RWPE2 (cell line): ENCODE results near the gene MRPS33.

Experiments
- ATAC-seq: fragments of 200-7000 bp; cut with Tn5 transposase; 3 replicates; pipeline ENCODE4 v1.9.1; 2021; ENCODE audit warnings: low read depth
- DNase-seq: peaks from one replicate; pipeline ENCODE4 v3.0.0-alpha.2; 2020; ENCODE audit warnings: low spot score
- H3K27ac ChIP-seq: fragments of 450-650 bp; 2 replicates; pipeline ENCODE4 v1.5.1; 2017; ENCODE audit warnings: mild to moderate bottlenecking; ENCODE audit not compliant: poor library complexity, severe bottlenecking
- H3K27me3 ChIP-seq: fragments of 250-450 bp; sonication (Bioruptor Pico); 2 replicates; pipeline ENCODE4 v1.5.1; 2021; ENCODE audit warnings: mild to moderate bottlenecking, moderate library complexity; ENCODE audit not compliant: insufficient read depth, poor library complexity, severe bottlenecking
- H3K36me3 ChIP-seq: fragments of 250-450 bp; sonication (Bioruptor Pico); 2 replicates; pipeline ENCODE4 v1.5.1; 2020; ENCODE audit warnings: low read depth, mild to moderate bottlenecking, moderate library complexity
- H3K4me1 ChIP-seq: fragments of 250-450 bp; sonication (Bioruptor Pico); 2 replicates; pipeline ENCODE4 v1.5.1; 2021; ENCODE audit warnings: mild to moderate bottlenecking, moderate library complexity; ENCODE audit not compliant: insufficient read depth, poor library complexity, severe bottlenecking
- H3K4me3 ChIP-seq: fragments of 250-450 bp; sonication (Bioruptor Pico); 2 replicates; pipeline ENCODE4 v1.5.1; 2021; ENCODE audit warnings: mild to moderate bottlenecking, moderate library complexity; ENCODE audit not compliant: severe bottlenecking
- H3K9me3 ChIP-seq: fragments of 250-450 bp; sonication (Bioruptor Pico); 2 replicates; pipeline ENCODE4 v1.5.1; 2021; ENCODE audit warnings: mild to moderate bottlenecking, moderate library complexity; ENCODE audit not compliant: severe bottlenecking
- TF ChIP-seq, protein P1 (sequence below): fragments of 450-650 bp; IDR thresholded peaks from one replicate; pipeline ENCODE4 v1.5.1; 2017; ENCODE audit warnings: mild to moderate bottlenecking, moderate library complexity; ENCODE audit not compliant: poor library complexity, severe bottlenecking

Gene MRPS33

GRCh38 chr7:141023295-141023694 is 8.5 kb upstream of the MRPS33 start:
- no peaks in the 10 kb centered on the region for H3K27me3 ChIP-seq
- DNase-seq (no peak), ATAC-seq (no peak)
- H3K4me3 ChIP-seq, result no peak overlapping the region
- H3K36me3 ChIP-seq, result no peaks in the 10 kb centered on the region
- no peak overlapping the region for H3K27ac ChIP-seq
- TF ChIP-seq, protein P1, sequence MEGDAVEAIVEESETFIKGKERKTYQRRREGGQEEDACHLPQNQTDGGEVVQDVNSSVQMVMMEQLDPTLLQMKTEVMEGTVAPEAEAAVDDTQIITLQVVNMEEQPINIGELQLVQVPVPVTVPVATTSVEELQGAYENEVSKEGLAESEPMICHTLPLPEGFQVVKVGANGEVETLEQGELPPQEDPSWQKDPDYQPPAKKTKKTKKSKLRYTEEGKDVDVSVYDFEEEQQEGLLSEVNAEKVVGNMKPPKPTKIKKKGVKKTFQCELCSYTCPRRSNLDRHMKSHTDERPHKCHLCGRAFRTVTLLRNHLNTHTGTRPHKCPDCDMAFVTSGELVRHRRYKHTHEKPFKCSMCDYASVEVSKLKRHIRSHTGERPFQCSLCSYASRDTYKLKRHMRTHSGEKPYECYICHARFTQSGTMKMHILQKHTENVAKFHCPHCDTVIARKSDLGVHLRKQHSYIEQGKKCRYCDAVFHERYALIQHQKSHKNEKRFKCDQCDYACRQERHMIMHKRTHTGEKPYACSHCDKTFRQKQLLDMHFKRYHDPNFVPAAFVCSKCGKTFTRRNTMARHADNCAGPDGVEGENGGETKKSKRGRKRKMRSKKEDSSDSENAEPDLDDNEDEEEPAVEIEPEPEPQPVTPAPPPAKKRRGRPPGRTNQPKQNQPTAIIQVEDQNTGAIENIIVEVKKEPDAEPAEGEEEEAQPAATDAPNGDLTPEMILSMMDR, result no peak
- no peaks in the 10 kb centered on the region for H3K9me3 ChIP-seq
- H3K4me1 ChIP-seq, result no peaks in the 10 kb centered on the region

DNA sequence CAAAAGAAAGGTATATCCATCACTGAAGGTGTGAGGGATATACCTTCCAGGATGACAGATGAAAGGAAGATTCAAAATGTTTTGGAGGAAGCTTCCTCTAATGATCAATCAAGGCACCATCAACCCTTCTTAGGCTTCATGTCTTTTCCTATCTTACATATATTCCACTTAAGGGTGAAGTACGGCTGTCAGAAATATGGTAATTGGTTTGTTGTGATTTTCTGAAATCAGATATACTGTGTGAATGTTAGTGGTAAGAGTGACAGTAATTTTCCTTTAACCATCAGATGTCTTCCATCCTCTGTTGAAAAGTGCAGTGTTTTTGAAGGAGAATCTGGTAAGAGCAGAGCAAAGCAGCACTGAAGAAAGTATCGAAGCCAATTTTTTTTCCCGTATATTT is 2.8 kb upstream of the MRPS33 start:
- TF ChIP-seq, protein P1, result no peak
- no peaks in the 10 kb centered on the region for H3K36me3 ChIP-seq
- H3K4me1 ChIP-seq, result peaks cover 5% of the 10 kb centered on the region
- no peaks in the 10 kb centered on the region for H3K27me3 ChIP-seq
- no peaks in the 10 kb centered on the region for H3K9me3 ChIP-seq
- DNase-seq (no peak), ATAC-seq (no peak)
- H3K27ac ChIP-seq, result no peak overlapping the region
- no peak overlapping the region for H3K4me3 ChIP-seq

DNA sequence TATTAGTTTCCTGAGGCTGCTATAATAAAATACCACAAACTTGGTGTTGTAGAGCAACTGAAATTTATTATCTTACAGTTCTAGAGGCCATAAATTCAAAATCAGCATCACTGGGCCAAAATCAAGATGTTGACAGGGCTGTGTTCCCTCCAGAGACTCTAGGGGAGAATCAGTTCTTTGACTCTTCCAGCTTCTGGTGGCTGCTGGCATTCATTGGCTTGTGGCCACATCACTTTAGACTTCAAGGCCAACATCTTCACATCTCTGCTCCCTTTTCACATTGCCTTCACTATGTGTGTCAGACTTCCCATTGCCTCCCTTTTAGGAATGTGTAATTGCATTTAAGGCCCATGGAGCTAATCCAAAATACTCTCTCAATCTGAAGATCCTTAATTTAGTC is 1.6 kb upstream of the MRPS33 start:
- no peak for DNase-seq
- H3K9me3 ChIP-seq, result no peaks in the 10 kb centered on the region

GRCh38 chr7:141014125-141014523 is 628 bp downstream of the MRPS33 start:
- Histone ChIP-seq H3K4me1 (peaks cover 5% of the 10 kb centered on the region), H3K36me3 (peaks cover 19% of the 10 kb centered on the region), H3K27me3 (no peaks in the 10 kb centered on the region), H3K9me3 (no peaks in the 10 kb centered on the region), H3K4me3 (peak overlapping the region; percentile 72), H3K27ac (peak overlapping the region; percentile 23)
- DNase-seq (no peak), ATAC-seq (peak; percentile 4)
- TF ChIP-seq, protein P1, result no peak

More for the DNA sequence above, 1.6 kb upstream of the MRPS33 start:
- TF ChIP-seq, protein P1, result no peak
- no peak for ATAC-seq
- no peak overlapping the region for H3K4me3 ChIP-seq
- H3K4me1 ChIP-seq, result peaks cover 5% of the 10 kb centered on the region
- H3K36me3 ChIP-seq, result peaks cover 3% of the 10 kb centered on the region; the same call in 1 of the 2 replicates
- H3K27ac ChIP-seq, result no peak overlapping the region
- no peaks in the 10 kb centered on the region for H3K27me3 ChIP-seq

GRCh38 chr7:141013345-141013715 is 1.4 kb downstream of the MRPS33 start:
- no peak for DNase-seq
- no peaks in the 10 kb centered on the region for H3K9me3 ChIP-seq
- no peak overlapping the region for H3K27ac ChIP-seq
- H3K36me3 ChIP-seq, result peaks cover 26% of the 10 kb centered on the region
- H3K4me1 ChIP-seq, result peaks cover 5% of the 10 kb centered on the region
- TF ChIP-seq, protein P1, result no peak
- ATAC-seq, result no peak
- no peaks in the 10 kb centered on the region for H3K27me3 ChIP-seq
- H3K4me3 ChIP-seq, result peak overlapping the region; percentile 72
